Stomach (tissue), 9 donors: Measurements from ENCODE around the gene NATD1. TPM values are rescaled to one million over a fixed set of nuclear protein-coding genes. Genes with fewer than 3 reads are reported as not detected.

ENCODE experiments used
- DNase-seq, 2 donors: peaks; one replicate each; pipeline versions ENCODE4 v3.0.0 to v3.0.0-alpha.2; 2013 to 2019
- H3K27ac ChIP-seq, 5 donors: fragments of 200-600 bp in 4 of 5; sonication (generic) in 4 of 5; one replicate each; pipeline ENCODE4 v1.5.1; 2013 to 2019; ENCODE audit warnings: mild to moderate bottlenecking in 1 of 5, moderate library complexity in 1 of 5
- H3K27me3 ChIP-seq, 3 donors: fragments of 200-600 bp; sonication (generic); one replicate each; pipeline ENCODE4 v1.5.1; 2017 to 2019; ENCODE audit warnings: mixed run types in 1 of 3
- H3K36me3 ChIP-seq, 4 donors: fragments of 200-600 bp; sonication (generic); 1 replicate in 3 of 4; 2 replicates in 1 of 4; pipeline ENCODE4 v1.5.1; 2016 to 2019
- H3K4me1 ChIP-seq, 4 donors: fragments of 200-600 bp; sonication (generic); one replicate each; pipeline ENCODE4 v1.5.1; 2016 to 2019
- H3K4me3 ChIP-seq, 4 donors: fragments of 200-600 bp; sonication (generic) in 3 of 4; one replicate each; pipeline ENCODE4 v1.5.1; 2016 to 2019; ENCODE audit warnings: mild to moderate bottlenecking in 1 of 4
- H3K9me3 ChIP-seq, 4 donors: fragments of 200-600 bp; sonication (generic); one replicate each; pipeline ENCODE4 v1.5.1; 2016 to 2019
- EP300 ChIP-seq: sonication (generic); formaldehyde crosslinking; IDR thresholded peaks from one replicate; pipeline ENCODE4 v1.6.1; 2017; ENCODE audit warnings: antibody characterized with exemption
- POLR2A ChIP-seq, 4 donors: fragments of 450-650 bp; IDR thresholded peaks; one replicate each; pipeline ENCODE4 v1.6.1; 2016; ENCODE audit warnings: antibody characterized with exemption in 4 of 4, control low read depth in 2 of 4, mild to moderate bottlenecking in 1 of 4, moderate library complexity in 1 of 4
- POLR2AphosphoS5 ChIP-seq, 3 donors: sonication (generic); formaldehyde crosslinking; IDR thresholded peaks; one replicate each; pipeline ENCODE4 v1.6.1; 2016; ENCODE audit warnings: antibody characterized with exemption in 3 of 3
- WGBS, 5 donors: extraction: QIAGEN DNeasy Blood & Tissue Kit in 3 of 5; methylation state at CpG; one replicate each; pipeline versions ENCODE4 v1.1.5 to v1.1.7; 2013 to 2018; 5-methylcytosine and 5-hydroxymethylcytosine counted together
- intact Hi-C: fragments of 100-400 bp; cut with DNase I; formaldehyde crosslinking; loops from one replicate; pipeline ENCODE4 v1.15.1; 2023; ENCODE audit warnings: low total_unique reads
- polyA plus RNA-seq, 3 donors: library from polyadenylated mRNA; stranded (reverse); fragments of 200-250 nt; gene quantifications; one replicate each; pipeline ENCODE4 v1.2.3, GENCODE V29; 2013
- total RNA-seq, 5 donors: library from RNA; depleted of rRNA; stranded (reverse); fragments of >200 nt; gene quantifications; one replicate each; pipeline versions ENCODE4 v1.1.0 to v1.2.3, GENCODE V29; 2014 to 2016
- TF ChIP-seq, protein P1 (sequence below), 7 experiments: fragments of 450-650 bp in 4 of 7; fragments of 200-600 bp in 3 of 7; sonication (generic) in 3 of 7; IDR thresholded peaks; one replicate each; pipeline ENCODE4 v1.5.1; 2016 to 2019; ENCODE audit warnings: antibody characterized with exemption in 7 of 7, control low read depth in 2 of 7, mild to moderate bottlenecking in 1 of 7
- donor health status: healthy with polysubstance abuse.
- donor health status: Bipolar disorder and iron deficiency.
- donor health status: healthy.

NATD1 gene
- total and polyA plus RNA-seq, 8 donors = 2.2 to 9.0 (median 4.3) TPM

DNA sequence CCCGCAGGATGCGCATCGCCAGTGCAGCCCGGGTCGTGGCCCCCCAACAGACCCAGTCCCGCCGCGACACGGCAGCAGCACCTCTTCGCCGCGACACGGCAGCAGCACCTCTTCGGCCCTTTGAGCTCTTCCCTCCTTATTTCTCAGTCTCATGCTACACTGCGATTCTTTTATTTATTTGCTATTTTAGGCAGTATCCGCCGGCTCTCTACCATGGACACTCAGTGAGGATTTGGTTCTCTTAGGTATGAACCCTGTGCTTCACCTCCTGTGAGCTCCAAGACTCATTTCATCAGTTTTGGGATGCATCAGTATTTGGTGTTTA, 23.0 kb upstream of the NATD1 start:
- Histone ChIP-seq H3K27ac (peak overlapping the region; percentile 52 to 82 (median 70)), H3K36me3 (no peaks in the 10 kb centered on the region), H3K9me3 (no peaks in the 10 kb centered on the region), H3K4me1 (peaks cover 27 to 49% (median 43%) of the 10 kb centered on the region in 4 donors), H3K4me3 (peak overlapping the region; percentile 64 to 73 (median 68)), H3K27me3 (no peaks in the 10 kb centered on the region)
- TF ChIP-seq, protein P1, sequence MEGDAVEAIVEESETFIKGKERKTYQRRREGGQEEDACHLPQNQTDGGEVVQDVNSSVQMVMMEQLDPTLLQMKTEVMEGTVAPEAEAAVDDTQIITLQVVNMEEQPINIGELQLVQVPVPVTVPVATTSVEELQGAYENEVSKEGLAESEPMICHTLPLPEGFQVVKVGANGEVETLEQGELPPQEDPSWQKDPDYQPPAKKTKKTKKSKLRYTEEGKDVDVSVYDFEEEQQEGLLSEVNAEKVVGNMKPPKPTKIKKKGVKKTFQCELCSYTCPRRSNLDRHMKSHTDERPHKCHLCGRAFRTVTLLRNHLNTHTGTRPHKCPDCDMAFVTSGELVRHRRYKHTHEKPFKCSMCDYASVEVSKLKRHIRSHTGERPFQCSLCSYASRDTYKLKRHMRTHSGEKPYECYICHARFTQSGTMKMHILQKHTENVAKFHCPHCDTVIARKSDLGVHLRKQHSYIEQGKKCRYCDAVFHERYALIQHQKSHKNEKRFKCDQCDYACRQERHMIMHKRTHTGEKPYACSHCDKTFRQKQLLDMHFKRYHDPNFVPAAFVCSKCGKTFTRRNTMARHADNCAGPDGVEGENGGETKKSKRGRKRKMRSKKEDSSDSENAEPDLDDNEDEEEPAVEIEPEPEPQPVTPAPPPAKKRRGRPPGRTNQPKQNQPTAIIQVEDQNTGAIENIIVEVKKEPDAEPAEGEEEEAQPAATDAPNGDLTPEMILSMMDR (IDR thresholded peaks at IDR 0.05) = no peak
- no peak for TF ChIP-seq POLR2A (IDR thresholded peaks at IDR 0.05)
- no peak for TF ChIP-seq POLR2AphosphoS5 (IDR thresholded peaks at IDR 0.05)
- TF ChIP-seq EP300 = no peak
- WGBS, 5 donors = 11 to 18% (median 12%) methylated on average over 17 of the region's 17 CpGs
- no peak for DNase-seq
- intact Hi-C loops = loop anchor here (10.0 kb wide), 1 partner anchor 151 kb away; the partner anchor contains the start of gene DHRS7B

DNA sequence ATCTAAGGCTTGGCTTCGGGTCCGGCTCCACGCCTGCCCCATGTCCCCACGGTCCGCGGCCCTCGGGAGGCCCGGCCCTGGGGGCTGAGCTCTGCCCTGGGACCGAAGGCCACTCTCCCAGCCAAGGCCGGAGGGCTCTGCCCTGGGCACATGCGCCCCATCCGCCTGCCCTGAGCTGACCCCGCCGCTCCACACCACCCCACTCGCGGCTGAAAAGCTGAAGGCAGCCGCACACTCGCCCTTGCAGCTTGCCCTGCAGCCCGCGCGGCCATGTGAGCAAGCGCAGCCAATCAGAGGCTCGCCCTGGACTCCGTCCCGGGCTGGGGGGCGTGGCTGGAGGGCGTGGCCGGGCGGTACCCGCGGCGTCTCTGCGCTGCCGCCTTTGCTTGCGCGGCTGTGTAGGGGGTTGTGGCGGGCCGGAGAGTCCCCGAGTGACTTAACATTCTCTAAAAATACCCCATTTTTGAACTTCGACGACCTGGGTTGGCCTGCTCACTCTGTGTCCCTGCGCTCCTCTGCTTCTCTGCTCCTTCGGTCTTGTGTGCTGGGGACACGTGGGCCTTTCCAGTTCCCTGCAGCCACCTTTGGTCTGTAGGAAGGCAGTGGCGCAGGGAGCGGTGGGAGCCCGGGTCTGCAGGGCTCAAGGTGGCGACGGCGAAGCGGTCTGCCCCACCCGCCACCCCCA, 22.5 kb upstream of the NATD1 start:
- Histone ChIP-seq H3K9me3 (no peaks in the 10 kb centered on the region), H3K4me3 (peak overlapping the region; percentile 64 to 73 (median 68)), H3K27ac (peak overlapping the region; percentile 52 to 82 (median 70)), H3K4me1 (peaks cover 27 to 49% (median 43%) of the 10 kb centered on the region in 4 donors), H3K36me3 (no peaks in the 10 kb centered on the region), H3K27me3 (no peaks in the 10 kb centered on the region)
- TF ChIP-seq, protein P1 (IDR thresholded peaks at IDR 0.05) = no peak
- no peak for TF ChIP-seq POLR2A (IDR thresholded peaks at IDR 0.05)
- peak; percentile 53 to 81 (median 65) for TF ChIP-seq POLR2AphosphoS5 (IDR thresholded peaks at IDR 0.05)
- TF ChIP-seq EP300 = no peak
- WGBS, 5 donors = 0 to 1% (median 0%) methylated on average over 38 to 52 of the region's 52 CpGs
- peak; percentile 95 to 97 for DNase-seq
- intact Hi-C loops = loop anchor here (10.0 kb wide), 1 partner anchor 151 kb away; the partner anchor contains the start of gene DHRS7B

DNA sequence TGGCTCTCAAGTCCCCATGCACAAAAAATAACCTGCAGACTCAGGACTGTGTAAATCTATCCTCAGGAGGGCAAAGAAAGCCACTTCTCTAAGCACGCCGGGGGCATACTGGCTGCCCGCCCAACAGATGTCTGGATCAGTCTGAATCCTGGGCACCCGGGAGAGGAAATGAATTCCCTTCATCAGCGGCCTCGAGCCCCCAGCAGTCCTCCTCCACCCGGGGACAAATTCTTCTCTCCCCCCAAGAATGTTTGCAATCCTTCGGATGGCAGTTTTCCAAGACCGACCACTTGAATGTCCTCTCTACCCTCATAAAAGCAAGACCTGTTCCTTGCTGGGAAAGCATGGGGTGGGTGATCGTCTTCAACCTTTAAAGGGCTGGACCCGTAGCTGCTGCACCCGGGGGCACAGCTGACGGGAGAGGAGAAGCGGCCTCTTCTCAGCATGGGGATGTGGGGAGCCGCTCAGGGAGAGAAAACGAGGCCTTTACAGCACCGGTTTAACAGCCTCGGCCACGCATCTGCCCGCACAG, 21.9 kb upstream of the NATD1 start:
- no peak for DNase-seq
- peak overlapping the region in 4 of 5 donors; percentile 52 to 82 (median 74) for H3K27ac ChIP-seq
- intact Hi-C loops = loop anchor here (10.0 kb wide), 1 partner anchor 150 kb away; the partner anchor contains the start of gene DHRS7B

More for the DNA sequence above, 21.9 kb upstream of the NATD1 start:
- H3K27me3 ChIP-seq = no peaks in the 10 kb centered on the region
- 16 to 26% (median 20%) methylated on average over 19 to 20 of the region's 20 CpGs for WGBS, 5 donors
- H3K36me3 ChIP-seq = no peaks in the 10 kb centered on the region
- H3K4me3 ChIP-seq = peak overlapping the region; percentile 64 to 73 (median 68)
- TF ChIP-seq EP300 (no peak), POLR2AphosphoS5 (IDR thresholded peaks at IDR 0.05) (no peak), POLR2A (IDR thresholded peaks at IDR 0.05) (no peak)
- TF ChIP-seq, protein P1 (IDR thresholded peaks at IDR 0.05) = no peak
- H3K9me3 ChIP-seq = no peaks in the 10 kb centered on the region
- H3K4me1 ChIP-seq = peaks cover 25 to 46% (median 39%) of the 10 kb centered on the region in 4 donors
